NCI-H2107 treated with DMSO at 0.1 percent for 48 hours (cell line): ENCODE data around the gene MYORG.

Experiments
- DNase-seq: peaks from one replicate; lab custom pipeline; 2025; ENCODE audit not compliant: unreplicated experiment; lab: John Stamatoyannopoulos, UW

The MYORG gene

DNA sequence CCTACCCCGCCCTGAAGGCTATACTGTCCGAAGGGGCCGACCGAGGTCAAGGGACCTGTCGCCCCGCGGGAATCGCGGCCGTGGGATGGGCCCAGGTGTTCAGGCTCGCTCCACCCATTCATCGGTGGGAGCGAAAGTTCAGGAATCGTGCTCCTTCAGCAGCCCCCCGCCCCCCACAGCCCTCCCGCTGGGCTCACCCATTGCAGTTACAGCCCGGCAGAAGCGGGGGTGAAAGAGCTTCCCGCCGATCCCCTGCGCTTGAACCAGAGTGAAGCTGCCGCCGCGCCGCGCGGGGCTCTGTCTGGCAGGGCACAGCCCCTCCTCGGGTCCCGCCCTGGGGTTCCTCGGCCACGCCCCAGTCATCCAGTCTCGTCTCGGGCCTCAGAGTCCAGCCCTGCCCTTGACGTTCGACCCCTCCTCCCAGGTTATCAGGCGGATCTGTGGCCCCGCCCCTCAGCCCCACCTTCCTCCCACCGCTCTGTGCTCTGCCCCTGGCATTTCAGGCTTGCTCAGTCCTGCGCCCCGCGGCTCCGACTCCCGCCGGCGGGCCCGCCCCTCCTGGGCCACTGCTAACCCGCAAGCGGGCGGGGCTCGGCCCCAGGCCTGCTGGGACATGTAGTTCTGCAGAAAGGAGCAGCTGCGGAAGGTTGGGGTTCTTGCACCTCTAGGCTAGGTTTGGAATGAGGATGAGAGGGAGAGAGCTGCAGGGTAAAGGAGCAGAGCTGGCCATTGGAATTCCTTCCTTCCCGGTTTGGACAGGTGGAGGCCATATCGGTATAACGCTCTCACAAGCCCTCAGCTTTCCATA lies at the start of gene MYORG:
Gene MYORG, minus strand, starts transcription at position 303 of the 808 bp plus-strand sequence. CDS start 3,955 bp downstream, outside the sequence.
- DNase-seq, result peak; percentile 84

DNA sequence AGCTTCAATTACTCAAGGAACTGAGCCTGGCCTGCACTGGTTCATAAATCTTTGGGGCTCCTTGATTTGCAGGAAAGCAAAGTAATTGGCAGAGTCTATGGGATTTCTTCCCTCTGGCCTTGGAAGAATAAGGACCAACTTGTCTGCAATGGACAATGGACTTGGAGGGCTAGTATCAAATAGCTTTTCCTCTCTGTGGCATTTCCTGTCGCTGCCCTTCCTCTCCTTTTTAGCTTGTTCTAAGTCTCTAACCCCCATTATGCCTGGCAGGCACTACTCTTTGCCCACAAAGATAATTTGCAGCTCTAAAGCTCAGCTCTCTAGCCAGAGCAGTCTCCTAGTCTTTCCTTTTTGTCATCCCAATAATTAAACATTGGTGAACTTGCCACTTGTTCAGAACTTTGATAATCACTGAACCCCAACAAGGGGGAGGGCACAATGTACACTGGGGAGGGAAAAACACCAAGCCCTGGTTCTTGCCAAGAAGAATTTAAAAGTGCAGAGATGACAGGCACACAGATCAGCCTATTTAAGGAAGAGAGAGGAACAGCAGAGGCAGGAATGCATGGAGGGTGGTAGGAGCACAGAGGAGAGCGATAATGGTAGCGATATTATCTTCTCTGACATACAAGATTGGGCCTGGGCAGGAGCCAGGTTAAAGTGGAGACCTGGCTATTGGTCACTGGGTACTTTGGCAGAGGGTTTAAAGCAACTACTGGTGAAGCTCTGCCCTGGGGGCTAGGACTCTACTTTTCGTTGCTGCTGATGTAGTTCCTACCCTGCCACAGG lies 43.2 kb upstream of the MYORG start:
- no peak for DNase-seq

DNA sequence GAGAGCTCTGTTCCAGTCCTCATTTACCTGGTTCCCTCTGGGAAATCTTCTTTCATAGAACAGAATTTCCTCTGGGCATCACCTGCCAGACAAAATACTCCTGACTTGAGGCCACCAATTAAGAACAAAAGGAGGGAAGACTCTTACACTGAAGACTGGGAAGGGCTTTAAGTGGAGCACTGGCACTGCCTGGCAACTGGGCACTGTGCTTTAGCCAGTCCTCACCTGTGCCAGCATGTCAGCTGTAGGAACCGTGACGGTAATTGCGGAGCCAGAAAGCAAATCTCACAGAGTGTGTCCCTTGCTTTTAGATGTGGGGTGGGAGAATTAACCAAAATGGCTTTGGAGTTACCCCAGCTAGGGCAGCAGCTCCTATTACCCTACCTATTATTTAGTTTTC lies 41.0 kb upstream of the MYORG start:
- peak; percentile 92 for DNase-seq

DNA sequence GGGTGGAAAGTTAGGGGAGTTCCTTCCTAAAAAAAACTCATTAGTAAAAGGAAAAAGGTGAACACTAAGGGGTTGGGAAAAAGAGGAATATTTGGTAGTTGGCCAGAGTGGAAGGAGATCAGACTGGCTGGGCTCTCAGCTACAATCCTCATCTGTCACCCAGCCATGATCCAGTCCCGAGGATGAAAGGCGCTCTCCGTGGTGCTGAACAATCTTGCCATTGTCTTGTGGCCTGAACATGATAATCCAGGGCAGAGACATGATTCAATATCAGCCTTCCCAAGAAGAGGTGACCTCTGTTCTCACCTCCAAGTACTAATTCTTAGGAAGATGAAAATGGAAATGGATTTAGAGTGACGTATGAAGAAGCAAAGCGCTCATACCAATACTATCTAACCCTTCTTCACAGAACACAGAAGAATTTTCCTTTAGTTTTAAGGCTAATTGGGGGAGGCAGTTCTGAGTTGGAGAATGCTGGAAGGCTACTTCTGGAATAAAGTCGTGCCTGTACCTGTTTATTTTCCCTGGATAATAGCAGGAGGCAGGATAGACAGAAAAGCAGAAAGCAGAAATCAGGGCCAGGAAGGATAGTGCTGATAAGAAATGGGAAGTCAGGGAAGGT lies 36.6 kb upstream of the MYORG start:
- DNase-seq, result no peak

DNA sequence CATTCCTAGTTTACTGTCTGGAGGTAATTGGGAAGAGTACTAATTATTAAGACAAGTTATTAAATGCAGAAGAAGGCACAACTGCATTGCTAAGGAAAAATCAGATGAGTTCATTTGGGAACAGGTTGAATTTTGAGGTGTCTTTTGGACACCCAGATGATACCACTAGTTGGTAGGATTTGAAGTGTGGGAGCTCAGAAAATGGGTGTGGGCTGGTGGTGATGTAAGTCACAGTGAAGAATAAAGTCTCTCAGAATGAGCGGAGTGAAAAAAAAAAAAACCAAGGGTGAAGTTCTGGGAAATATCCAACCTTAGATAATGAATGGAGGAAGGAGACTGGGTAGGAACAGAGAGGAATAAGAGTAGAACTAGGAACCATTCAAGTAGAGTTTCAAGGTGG lies 35.6 kb upstream of the MYORG start:
- no peak for DNase-seq

DNA sequence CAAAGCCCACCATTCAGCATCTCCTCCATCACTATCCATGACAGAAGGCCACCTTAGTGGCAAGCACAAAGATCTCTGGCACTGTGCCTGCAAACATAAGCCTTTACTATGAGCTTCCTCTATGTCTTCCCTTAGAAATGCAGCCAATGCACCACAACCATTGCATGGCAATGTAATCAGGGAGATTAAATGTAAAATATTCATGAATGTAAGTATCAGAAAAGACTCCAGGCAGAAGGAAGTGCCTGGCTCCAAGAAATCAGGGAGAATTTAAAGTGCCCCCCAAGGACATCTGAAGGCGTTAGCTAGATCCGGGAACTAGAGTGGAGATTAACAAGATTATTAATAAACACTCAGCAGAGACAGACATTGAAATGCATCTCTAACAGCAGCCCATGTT lies 32.5 kb upstream of the MYORG start:
- DNase-seq, result no peak

DNA sequence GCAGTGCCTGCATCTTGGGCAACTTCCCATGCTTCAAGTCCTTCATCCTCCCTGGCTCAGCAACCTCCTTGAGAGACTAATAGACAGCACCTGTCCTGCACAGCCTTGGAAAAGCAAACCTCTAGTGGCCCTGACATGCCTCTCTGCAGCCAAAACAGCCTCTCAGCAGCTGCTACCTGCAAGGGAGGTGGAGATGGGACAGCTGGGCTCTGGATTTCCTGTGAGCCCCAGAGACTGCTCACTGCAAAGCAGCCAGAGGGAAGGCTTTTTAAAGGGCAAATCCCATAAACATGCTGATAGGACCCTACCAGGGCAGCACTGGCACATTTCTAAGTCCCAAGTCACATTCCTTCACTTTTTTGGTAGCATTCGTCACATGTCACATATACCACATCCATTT lies 31.5 kb upstream of the MYORG start:
- no peak for DNase-seq

DNA sequence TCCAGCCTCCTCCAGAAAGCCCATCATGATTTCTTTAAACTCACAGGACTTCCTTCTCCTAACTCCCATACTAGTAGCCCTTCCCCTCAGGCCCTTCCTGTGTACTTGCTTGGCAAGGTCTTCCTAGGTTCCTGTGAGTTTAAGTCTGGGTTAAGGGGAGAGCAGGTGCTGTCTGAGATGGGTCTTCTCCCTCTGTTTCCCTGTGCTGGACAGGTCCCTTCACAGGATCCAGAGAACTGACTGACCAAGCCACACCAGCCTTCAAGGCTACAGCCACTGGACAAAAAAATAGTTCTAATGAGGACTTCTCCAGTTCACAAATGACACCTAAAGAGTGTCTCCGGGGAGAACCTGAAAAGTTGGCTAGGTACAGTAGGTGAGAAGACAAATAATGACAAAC lies 29.5 kb upstream of the MYORG start:
- no peak for DNase-seq

DNA sequence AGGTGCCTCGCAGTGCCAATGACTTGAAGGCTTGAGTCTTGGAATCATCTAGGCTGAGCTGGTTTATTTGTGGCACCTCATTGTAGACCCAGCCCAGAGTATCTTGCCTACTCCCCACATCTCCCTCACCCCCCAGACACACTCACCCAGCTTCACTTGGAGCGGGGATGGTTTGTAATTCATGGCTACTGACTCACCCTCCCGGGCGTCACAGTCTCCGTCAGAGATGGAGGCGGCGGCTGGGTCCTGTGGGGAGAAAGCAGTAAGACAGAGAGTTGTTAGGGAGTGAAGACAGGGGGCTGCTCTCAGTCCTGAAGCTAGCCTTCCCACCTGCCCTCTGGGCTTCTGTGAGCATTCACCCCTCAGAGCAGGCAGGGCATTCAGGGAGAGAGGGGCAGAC lies 29.0 kb upstream of the MYORG start:
- no peak for DNase-seq

DNA sequence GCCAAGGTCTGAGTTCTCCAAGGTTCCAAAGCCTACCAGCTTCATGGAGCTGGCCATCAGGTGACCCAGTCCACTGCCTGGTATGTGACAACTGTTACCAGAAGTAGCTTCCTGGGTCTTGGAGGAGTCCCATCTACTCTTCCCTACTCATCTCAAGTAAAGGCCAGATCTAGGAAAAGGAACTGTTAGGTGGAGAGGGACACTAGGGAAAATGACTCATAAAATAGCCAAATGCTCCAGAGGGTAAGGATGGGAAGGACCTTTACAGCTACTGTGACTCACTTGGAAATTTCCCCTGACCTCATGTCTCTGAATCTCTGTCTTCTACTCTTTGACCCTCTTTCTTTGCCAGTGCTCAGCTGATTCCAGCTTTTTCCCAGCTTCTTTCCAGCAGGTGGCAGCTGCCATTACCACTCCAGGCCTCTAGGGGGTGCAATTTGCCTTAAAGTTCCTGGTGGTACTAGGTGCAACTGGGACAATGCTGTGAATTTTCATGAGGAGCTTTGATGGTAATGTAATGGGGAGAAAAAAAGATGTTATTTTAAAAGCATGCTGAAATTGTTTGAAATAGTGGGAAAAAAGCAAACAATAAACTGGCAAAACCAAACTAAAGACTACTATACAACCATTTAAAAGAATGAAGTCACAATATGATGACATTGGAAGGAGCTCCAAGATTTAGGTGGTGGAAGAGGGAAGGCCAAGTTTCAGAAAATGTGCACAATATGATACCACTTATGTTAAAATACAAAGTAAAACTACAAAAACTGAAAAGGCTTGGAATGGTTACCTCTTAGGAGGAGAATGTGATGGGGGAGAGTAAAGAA lies 27.1 kb upstream of the MYORG start:
- peak; percentile 51 for DNase-seq

DNA sequence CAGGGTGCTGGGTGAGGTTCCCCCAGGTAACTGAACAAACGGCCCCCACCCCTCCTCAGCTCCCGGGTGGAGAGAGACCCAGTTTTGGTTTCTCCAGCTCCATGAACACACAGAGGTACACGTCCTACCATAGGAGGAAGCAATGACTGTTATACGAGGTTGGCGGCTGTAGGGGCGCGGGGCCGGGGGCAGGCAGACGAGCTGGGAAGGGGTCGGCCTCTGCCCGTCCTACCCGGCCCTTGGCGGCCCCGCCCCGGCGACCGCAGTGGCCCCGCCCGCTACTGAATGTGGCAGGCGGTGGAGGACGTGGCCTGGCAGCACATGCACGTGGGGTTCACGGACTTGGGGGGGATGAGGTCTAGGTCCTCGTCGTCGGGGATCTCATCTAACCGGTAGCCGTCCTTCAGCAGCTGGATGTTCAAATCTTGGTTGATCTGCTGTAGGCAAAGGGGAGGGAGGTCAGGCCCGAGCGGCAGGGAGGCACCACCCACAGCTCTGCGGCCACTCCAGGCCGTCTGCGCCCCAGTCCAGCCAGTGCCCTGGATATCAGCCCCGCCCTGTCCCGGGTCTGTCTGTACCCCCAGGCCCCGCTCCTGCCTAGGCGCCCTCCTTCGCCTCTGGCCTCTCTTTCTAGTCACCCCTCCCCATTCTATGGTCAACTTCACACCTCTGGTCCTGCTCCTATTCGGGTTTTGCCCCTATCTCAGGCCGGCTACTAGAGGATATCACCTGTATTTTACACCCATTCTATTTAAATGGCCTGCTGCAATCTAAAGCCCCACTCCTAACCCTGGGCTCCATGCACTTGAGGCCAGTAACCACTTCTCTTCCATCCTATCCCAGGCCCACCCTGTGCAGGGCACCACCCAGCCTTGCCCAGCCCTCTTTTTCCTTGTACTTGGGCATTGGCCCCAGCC lies 24.2 kb upstream of the MYORG start:
- DNase-seq, result no peak

DNA sequence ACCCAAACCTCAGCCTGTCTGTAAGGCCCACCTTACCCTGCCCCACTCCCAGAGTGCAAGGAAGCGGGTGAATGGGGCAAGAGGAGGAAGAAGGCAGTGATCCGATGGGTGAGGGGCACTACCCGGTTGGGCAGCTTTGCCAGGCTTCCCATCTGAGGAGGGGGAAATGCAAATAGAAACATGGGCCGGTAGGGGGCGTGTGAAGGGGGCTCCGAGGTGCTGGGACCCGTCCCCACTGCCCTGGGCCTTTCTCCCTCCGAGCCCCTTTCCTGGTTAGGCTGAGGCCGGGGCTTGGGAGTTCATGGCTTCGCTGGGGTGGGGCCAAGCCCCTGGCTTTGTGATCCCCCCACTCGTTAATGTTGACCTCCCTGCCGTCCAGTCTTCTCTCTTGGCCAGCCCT lies 23.6 kb upstream of the MYORG start:
- DNase-seq, result no peak

DNA sequence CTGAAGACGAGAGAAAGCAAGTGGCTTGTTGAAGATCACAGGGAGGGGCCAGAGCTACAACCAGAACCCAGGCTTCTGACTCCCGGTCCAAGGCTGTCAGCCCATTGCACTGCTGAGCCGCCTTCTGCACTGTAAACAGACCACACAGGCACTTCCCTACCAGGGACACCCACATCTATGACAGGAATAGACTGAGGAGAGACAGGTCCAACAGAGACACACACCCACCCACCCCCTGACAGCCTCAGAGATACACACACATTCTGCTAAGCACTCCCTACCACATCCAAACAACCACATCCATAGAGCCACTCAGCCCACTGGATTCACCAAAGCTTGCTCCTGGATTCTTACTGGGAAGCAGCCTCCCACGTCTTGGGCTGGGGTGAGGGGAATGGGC lies 23.0 kb upstream of the MYORG start:
- no peak for DNase-seq

DNA sequence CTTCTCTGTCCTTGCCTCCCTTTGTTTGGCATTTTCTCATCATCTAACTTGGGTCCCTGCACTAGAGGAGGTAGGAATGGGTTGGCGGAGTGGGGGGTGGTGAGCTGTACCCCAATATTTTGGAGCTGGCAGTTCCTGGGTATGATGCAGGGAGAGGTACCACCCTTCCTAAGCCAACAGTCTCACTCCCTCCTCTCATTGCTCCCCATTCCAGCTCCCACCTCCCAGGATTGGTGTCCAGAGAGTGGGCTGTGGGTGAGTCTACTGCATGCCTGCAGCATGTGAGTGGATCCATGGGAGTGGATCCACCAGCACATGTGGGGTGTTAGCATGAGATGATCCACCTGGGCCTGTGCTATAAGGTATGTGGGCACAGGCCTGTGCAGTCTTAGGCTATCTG lies 22.2 kb upstream of the MYORG start:
- DNase-seq, result no peak

DNA sequence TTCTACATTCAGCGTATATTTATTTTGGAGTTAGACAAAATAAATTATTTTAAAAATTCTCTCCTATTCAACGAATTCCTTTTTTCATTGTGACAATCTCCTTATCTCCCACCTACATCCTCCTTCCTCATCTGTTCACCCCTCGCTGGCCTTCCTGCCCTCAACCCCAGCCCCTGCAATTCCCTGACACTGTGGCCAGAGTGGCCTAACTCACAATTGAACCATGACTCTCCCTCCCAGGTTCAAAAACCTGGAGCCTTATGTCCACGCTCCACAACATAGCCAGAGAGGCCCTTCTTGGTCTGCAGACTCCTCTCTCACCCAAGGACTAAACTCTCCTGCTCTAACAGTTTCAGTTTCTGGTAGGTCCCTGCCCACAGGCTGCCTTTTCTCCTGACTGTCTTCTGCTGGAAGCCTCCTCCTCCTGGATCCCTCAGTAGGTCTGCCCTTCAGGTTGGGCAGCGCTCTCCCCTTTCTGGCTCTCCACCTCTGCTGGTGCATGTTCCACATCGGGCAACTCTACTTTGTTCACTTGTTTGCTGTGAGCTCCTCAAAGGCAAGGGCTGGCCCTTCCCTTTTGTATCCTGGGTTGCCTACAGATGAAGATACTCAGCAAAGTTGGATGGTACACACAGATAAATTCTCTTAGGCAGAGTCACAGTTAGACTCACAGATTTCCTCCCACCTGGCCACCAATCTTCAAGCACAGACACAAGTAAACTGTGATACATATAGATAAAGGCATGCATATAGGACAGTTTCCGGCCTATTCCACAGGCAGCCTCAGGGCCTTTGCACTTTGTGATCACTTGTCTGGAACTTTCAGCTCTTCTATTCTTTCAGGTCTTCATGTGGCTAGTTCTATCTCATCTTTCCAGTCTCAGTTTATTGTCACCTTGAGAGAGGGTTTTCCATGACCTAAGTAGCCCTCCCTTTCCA lies 19.8 kb upstream of the MYORG start:
- no peak for DNase-seq

DNA sequence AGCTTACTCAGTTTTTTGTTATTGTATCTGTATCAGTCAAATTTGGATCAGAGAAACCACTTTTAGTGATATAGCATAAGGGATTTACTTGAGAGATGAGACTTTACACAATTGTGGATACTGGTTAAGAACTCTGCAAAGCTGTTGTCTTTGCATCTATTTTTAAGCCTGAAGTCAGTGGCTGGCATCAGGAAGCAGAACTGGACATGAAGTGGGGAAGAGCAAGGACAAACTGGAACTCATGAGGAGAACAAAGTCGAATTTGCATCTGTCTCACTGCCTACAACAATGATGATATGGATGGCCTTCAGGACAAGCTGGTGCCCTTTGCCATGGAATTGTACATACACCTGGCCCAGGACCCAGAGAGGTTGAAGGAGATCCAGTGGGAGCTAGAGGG lies 15.8 kb upstream of the MYORG start:
- DNase-seq, result no peak

DNA sequence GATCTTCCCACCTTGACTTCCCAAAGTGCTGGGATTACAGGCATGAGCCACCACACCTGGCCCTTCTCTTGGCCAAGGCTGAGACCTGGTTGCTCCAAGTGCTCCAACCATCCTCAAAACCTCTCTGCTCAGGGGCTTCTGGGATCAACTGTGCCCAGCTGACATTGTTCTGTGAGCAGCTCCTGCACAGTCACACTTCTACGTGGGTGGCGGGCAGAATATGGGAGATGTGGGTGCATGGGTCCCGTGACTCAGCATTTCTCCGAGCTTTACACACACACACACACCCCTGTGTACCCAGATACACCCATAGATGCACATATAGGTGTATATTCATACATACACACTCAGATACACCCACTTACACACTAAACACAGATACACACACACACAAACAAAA lies 10.5 kb upstream of the MYORG start:
- no peak for DNase-seq

DNA sequence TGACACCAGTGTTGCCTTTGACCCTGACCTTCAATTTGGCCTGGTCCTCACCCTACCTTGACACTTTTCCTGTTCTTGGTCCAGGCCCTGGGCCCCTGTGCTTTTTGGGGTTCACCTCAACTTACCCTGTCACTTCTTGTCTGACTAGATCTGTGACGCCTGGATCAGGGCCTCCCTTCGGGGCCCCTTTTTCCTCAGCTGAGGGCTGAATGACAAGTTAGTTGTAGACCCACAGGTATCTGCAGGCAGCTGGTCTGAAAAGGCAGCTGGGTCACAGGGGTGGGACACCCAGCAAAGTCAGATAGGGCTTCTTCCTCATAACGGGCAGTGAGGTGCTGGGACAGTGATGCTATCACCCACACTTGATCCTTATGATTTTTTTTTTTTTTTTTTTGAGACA lies 10.0 kb upstream of the MYORG start:
- no peak for DNase-seq
